ENCODE measurements around the gene POU6F2.
"Not testable (repeated sequence)": the region's sequence is repeated elsewhere in the genome, so short reads cannot be mapped to it uniquely, and the experiment has no call there.

The POU6F2 gene

GRCh38 chr7:39312254-39312989 is 334.7 kb downstream of the POU6F2 start:
- no peak for DNase-seq

GRCh38 chr7:39313376-39313775 is 335.7 kb downstream of the POU6F2 start:
- DNase-seq: no peak

- no peak for DNase-seq
Measured at GRCh38 chr7:39313974-39314373, 336.3 kb downstream of the POU6F2 start.

GRCh38 chr7:39317107-39317506 is 339.4 kb downstream of the POU6F2 start:
- no peak for DNase-seq

GRCh38 chr7:39317896-39318295 is 340.2 kb downstream of the POU6F2 start:
- DNase-seq: no peak

GRCh38 chr7:39321245-39321644 is 343.5 kb downstream of the POU6F2 start:
- no peak for DNase-seq

GRCh38 chr7:39321909-39322498 is 344.3 kb downstream of the POU6F2 start:
- DNase-seq: no peak

GRCh38 chr7:39324139-39324760 is 346.5 kb downstream of the POU6F2 start:
- no peak for DNase-seq

GRCh38 chr7:39331607-39332006 is 353.9 kb downstream of the POU6F2 start:
- DNase-seq: not testable (repeated sequence)

GRCh38 chr7:39332142-39332541 is 354.4 kb downstream of the POU6F2 start:
- no peak for DNase-seq

- no peak for DNase-seq
Measured at GRCh38 chr7:39333701-39334100, 356.0 kb downstream of the POU6F2 start.

- no peak for DNase-seq
Measured at GRCh38 chr7:39336442-39336841, 358.7 kb downstream of the POU6F2 start.

- no peak for DNase-seq
Measured at GRCh38 chr7:39338716-39339115, 361.0 kb downstream of the POU6F2 start.

- DNase-seq: no peak
Measured at GRCh38 chr7:39339591-39339990, 361.9 kb downstream of the POU6F2 start.

- no peak for DNase-seq
Measured at GRCh38 chr7:39341083-39341482, 363.4 kb downstream of the POU6F2 start.

GRCh38 chr7:39342763-39343162 is 365.1 kb downstream of the POU6F2 start:
- DNase-seq: no peak

- no peak for DNase-seq
Measured at GRCh38 chr7:39349452-39350123, 371.9 kb downstream of the POU6F2 start.

GRCh38 chr7:39353615-39354376 is 376.1 kb downstream of the POU6F2 start:
- peak; percentile 7 to 45 for DNase-seq

GRCh38 chr7:39355664-39356063 is 378.0 kb downstream of the POU6F2 start:
- no peak for DNase-seq

GRCh38 chr7:39356172-39356925 is 378.6 kb downstream of the POU6F2 start:
- DNase-seq: no peak

GRCh38 chr7:39357648-39358047 is 379.9 kb downstream of the POU6F2 start:
- no peak for DNase-seq

- no peak for DNase-seq
Measured at GRCh38 chr7:39360038-39360437, 382.3 kb downstream of the POU6F2 start.
